T-helper 1 cell (primary cell): ENCODE results near the gene STARD7.
"Not testable (repeated sequence)": the region's sequence is repeated elsewhere in the genome, so short reads cannot be mapped to it uniquely, and the experiment has no call there.

Experiments used
- DNase-seq, 5 donors: peaks; one replicate each; pipeline ENCODE4 v3.0.0-alpha.2; 2012 to 2020

STARD7 gene

DNA sequence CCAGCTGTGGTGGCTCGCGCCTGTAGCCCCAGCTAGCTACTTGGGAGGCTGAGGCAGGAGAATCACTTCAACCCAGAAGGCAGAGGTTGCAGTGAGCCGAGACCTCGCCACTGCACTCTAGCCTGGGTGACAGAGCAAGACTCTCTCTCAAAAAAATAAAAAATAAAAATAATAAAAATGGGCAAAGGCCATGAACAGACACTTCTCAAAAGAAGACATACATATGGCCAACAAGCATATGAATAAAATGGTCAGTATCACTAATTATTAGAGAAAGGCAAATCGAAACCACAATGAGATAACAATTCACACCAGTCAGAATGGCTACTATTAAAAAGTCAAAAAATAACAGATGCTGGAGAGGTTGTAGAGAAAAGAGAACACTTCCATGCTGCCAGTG lies 48.3 kb downstream of the STARD7 start:
- not testable (repeated sequence) for DNase-seq

DNA sequence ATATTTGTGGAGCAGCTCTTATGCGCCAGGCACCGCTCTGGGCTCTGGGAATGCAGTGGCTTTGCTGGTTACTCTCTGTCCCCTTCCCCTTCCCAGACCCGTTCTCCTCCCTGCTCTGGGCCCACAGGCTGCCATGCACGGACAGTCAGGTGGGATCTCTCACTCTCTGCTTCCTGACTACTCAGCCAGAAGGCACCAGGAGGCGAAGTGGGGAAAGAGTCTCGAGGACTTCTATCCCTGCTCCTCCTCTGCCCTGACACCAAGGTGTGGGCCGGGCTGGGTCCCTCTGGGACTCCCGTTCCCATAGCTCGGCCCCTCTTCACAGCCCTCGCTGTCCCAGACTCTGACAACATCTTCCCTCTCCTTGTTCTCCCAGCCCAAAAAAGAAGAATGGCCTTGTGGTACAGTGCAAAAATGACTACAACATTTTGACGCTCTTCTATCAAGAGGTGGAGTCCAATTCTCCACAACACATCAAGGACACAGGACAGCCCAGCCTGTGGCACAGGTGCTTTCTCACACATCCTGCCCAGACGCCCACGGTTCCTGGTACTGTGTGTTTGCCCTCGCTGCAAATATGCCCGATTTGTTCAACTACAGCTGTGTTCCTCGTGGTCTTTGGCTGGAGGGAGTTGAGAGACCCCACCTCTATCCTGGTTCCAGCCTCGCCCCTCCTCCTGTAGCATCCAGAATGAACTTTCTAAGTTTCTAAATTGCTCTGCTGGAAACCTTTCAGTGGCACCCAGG lies 49.4 kb downstream of the STARD7 start:
- DNase-seq: peak in 1 of 5 donors; percentile 57

DNA sequence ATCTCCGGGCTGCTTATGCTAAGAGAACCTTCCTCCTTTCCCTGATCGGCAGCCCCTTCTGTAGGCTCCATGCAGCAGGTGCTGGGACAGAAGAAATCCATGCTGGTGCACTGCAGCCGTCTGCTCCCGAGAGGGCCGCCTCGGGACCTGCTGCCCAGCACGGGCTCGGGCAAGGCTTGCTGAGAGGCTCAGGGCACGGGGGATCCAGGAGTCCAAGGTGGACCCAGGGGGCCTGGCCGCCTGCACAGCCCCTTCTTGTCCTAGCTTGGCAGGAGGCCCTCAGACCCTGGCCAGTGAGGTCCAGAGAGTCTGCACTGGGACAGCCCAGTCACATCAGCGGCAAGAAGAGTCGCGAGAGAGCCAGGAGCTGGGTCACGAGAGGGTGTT lies 50.1 kb downstream of the STARD7 start:
- DNase-seq: no peak

DNA sequence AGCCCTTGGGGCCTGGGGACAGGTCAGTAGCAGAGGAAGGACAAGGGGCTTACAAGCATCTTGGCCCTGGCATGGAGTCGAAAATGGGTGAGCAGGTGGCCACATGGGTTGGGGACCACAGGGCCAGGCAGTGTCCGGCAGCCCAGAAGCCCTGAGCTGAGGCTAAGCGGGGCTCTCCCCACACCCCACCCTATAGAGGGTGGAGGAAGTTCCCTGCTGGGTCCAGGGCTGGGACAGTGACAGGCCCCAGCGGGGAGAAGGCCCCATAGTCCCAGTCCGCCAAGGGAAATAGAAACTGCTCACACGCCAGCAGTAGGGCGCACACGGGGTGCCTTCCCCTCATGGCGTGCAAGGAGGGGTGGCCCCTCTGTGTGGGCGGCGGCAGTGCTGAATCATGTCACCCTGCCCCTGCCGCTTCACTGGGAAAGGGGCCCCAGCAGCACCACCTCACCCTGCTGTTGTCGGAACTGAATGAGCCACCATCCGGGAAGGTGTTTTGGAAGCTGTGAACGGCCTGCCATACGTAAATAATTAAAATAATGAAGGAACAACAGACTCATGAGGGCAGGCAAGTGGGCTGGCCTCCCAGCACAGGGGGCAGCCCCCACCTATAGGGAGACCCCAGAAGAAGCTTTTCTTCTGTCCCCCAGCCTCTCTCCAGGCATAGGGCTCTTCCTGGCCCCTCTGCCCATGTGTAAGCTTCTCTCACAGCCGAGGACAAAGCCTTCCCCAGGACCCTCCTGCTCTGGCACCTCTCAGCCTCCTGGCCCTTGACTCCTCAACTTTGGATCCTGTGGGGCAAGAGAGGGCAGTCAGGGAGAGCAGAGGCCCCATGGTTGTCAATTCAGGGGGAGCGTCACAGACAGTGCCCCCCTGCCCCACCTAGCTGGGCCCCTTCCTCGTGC lies 50.7 kb downstream of the STARD7 start:
- DNase-seq: peak in 3 of 5 donors; percentile 49 to 86 (median 51)

DNA sequence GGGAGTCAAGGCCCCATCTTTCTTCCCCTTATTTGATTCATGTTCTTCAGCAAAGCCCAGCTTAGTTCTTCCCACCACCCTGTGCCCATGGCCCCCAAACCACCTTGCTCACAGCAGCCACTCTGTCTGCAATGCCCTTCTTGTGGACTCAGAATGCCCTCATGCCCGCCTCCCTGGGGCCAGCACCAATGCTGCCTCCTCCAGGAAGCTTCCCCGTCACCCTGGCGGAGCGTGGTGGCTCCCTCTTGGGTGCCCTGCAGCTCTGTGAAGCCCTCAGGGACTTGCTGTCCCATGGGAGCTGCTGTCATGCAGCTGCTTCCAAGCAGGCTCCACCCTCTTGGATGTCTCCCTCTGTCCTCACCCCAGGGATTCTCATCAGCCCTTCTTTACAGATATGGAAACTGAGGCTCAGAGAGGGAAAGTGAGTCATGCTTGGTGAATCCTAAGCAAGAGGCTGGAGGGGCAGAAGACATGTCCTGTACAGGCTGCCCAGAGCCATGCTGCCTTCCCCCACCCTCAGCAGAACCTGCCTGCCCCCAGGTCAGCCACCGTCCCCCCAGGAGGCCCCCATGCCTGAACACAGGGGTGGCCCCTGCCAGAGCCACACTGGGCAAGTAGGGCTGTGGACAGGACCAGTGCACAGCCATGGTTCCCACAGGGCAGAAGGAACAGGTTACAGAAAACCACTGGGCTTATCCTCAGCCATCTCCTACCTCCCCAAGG lies 51.5 kb downstream of the STARD7 start:
- DNase-seq: no peak

DNA sequence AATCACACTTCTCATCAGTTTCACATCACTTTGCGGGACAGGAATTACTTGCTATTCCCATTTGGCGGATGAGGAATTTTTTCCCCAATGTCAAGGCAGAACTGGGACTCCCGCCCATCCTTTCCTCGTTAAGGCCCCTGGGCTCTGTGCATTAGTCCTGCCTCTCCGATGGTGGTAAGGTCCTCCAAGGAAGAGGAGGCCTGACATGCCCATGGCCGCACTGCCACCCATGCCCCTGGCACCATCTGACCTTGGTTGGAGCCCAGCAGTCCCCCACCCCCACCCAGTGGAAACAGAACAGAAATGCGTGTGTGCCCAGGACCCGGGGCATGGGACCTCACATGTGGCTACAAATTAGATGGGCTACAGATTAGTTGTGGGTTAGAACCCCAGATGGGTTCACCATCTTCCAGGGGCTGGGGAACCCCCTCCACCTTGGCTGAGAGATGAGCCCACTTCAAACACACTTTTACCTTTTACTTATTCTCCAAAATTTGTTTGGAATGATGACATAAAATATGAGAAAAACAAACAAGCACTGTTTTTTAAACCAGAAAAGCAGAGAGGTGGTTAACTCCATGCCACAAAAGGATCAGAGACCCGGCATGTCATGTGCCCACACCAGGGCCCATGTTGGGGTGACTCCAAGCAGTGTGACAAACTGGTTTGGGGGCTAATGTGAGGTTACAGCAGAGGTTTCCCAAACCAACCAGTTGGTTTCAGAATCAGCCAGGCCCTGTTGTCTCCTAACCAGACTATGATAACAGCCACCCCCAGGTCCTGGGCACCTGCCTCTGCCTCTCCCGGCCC lies 52.4 kb downstream of the STARD7 start:
- peak in 1 of 5 donors; percentile 43 for DNase-seq

DNA sequence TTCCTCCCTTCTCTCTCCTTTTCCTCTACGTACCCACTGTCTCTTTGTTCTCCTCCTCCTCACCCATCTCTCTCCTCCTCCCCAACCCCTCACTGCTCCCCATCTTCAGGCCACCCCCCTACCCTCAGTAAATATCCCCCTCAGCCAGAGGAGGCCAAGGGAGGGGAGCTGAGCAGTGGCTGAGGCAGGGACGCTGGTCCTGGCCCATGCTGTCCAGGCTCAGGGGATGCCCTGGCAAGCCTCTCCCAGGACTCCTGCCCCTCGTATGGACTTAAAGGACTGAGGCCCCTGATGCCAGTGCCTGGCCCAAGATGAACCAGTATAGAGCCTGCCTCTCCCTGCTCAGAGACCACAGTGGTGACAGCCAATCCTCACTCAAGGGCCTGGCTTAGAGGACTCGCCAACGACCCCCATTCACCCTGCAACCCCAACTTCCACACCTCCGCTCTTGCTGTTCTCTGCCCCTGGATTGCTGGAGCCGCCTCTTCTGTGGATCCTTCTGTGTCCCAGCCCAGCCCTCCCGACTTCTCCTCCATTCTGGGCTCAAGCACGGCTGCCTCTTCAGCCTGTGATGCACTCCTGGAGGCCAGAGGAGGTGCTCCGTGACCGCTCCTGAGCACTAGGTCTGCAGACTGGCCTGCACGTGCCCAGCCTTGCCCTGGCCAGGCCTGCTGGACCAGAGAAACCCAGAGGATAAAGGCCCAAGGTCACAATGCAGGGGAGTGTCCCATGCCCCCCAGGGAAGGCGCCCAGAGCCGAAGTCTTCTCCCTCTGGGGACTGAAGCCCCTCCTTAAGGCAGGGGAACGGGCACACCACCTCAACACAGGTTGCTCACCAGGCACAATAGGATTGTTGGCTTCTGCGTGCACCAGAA lies 53.9 kb downstream of the STARD7 start:
- no peak for DNase-seq

DNA sequence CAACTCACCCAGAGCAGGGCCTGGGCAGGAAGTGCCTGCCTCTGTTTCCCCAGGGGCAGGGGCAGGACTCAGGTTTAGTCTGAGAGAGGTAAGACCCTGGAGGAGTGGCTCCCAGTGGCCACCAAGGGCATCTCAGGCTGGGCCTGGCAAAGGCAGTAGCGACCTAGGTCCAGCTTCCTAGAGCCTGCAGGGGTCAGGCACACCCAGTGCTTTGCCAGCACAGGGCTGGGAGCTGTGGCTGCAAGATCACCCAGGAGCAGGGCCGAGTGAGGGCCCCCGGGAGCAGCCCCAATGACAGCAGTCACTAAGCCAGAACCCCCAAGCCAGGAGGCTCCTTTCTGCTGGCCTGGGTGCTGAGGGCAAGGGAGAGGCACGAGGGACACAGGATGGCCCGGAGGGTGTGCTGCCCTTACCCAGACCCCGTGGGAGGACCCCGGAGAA lies 54.6 kb downstream of the STARD7 start:
- no peak for DNase-seq

DNA sequence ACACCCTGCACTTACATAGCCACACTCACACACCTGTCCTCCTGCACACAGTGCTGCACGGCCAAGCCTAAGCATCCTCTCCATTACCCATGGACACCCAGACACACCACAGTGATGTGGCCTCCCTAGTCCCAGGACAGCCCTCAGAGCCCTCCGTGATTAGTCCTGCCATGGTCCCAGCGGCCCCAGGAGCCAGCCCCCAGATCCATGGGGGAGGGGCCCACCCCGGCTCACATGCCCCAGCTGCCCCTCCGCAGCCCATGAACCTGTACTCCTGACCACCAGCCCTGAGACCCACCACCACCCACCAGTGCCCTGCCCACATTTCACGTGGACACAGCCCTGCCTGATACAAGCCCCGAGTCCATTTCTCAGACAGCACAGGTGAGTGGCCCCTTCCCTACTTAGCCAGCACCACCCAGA lies 55.3 kb downstream of the STARD7 start:
- DNase-seq: no peak

DNA sequence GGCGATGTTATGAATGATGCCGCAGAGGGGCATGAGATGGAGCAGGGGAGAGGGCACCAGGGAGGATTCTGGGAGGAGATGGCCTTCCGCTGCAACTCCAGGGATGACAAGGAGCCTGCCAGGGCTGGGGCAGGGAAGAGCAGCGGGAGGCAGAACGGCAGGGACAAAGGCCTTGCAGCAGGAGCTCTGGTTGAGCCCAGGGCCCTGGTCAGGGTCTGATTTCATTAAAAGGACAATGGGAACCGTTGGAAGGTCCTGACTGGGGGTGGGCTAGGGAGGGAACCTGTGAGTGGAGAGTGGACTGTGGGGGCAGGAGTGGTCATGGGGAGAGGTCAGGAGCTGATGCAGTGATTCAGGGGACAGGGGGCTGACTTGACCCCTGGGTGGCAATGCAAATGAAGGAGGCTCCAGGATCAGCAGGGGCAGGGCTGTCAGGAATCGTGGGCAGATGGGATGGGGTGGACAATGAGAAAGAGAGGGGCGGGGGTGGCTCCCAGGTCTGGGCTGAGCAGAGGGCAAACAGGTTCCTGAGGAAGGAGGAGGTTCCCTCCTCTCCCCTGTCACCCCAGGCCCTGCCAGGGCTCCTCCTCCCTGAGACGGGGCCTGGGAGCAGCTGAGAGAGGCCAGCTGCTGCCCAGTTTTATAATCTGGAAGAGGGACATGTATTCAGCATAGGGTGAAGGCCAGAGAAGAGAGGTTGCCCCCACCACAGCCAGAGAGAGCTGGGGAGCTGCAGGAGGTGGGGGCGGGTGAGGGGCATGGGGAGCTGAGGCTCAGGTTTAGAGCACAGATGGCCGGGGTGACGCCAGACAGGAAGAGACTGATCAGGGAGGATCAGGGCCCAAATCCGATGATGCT lies 56.1 kb downstream of the STARD7 start:
- DNase-seq: no peak

DNA sequence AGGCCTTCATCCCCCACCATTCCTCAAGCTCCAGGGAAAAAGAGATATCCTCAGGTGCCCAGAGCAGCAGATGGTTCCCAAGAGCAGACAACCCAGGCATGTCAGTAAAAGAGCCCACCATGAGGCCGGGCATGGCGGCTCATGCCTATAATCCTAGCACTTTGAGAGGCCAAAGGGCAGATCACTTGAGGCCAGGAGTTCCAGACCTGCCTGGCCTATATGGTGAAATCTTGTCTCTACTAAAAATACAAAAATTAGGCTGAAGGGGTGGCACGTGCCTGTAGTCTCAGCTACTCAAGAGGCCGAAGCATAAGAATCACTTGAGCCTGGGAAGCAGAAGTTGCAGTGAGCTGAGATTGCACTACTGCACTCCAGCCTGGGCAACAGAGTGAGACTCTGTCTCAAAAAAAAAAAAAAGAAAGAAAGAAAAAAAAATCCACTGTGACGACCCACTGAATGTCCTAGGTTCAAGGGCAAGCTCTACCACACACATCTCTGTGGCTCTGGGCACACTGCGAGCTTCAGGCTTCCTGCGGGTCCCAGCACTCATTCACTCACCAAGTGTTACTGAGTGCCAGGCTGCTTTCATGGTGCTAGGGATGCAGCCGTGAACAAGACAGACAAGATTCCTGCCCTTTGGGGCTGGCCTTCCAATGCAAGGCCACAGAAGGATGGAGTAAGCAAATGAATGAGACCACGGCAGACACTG lies 56.9 kb downstream of the STARD7 start:
- DNase-seq: no peak

DNA sequence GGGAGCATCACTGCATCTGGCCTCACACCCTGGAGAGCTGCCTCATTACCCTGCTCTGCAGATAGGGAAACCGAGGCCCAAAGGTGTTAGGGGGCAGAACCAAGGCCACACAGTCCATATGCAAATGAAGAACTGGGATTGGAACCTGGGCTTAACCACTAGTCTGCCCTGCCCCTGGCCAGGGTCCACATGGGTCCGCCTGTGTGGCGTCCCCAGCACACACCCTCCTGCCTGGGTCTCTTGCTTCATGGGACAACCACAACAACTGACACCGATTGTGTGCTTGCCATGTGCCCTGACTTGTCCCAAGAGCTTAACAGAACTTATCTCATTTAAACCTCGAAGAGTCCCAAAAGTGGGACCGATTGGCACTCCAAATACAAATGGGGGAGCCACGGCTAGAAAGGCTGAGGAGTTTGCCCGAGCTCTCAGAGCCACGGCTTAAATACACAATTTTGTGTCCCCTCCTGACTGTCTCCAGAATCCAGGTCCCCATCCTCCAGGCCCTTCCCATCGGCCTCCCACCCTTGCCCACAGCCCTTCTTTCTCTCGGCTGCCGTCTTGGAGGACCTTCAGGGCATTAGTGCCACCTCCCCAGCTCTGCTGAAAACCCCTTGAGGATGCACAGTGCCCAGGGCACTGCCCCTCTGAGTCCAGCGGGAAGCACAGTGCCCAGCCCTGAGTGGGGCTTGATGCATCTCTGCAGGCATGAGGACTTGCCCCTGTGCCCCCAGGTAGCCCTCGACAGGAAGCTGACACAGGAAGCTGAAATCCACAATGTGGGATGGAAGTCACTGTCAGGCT lies 57.6 kb downstream of the STARD7 start:
- DNase-seq: no peak

DNA sequence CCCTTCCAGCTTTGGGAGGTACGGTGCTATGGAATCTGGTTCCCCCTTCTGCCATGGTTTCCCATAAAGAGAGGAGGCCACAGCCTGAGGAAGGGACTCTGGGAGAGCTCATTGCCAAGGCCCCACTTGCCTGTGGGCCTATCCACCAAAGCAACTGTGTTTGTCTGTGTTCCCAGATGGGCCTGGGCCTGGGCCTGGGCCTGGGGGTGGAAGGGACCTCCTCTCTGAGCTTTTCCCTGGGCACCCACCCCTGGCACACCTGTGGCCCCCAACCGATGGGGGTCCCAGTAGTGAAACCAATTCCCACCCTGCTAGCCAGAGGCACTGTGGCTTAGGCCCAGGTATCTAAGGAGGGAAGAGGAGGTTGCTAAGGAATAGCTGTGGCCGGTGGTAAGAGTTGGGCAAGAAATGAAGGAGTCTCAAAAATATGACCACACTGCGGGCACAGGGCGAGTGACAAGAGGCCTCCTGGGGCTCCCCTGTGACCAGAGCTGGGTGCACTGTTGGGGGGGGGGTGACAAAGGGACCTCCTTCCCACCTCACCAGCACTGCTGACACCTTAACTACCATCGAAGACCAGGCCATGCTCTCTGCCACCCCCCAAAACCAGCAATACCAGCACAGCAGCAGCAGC lies 58.5 kb downstream of the STARD7 start:
- no peak for DNase-seq

DNA sequence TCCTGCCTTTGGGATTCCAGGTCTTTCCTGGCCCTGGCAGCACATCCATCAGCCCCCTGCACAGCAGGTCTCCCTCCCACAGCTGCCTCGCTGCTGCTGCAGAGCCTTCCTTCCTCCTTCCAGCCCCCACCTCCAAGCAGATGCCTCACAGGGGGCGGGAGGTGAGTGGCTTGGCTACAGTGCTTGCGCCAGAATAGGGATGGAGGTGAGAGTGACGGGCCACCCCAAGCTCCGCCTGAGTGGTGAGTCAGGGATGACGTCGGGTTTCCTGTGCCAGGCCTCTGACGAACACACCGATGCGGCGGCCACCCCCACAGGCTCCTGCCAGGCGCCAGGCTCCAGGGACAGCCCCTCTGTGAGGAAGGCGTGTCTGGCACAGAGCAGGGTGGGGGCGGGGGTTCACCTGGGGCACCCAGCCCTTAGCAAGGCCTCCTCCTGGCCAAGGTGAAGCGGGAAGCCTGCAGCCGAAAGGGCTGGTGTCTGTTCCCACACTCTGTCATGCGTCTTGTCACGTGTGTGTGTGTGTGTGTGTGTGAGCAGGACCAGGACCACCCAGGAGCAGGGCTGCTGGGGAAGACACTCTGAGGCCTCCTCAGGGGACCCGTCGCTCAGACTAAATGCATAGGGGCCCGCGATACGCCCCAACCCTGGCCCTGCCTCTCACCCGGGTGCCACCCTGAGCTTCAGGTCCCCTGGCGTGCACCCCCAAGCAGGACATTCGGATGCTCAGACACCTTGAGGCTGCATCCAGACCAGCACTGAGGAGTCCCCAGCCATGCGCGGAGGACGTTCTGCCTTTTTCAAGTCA lies 60.0 kb downstream of the STARD7 start:
- DNase-seq: peak; percentile 96 to 97 (median 97)

DNA sequence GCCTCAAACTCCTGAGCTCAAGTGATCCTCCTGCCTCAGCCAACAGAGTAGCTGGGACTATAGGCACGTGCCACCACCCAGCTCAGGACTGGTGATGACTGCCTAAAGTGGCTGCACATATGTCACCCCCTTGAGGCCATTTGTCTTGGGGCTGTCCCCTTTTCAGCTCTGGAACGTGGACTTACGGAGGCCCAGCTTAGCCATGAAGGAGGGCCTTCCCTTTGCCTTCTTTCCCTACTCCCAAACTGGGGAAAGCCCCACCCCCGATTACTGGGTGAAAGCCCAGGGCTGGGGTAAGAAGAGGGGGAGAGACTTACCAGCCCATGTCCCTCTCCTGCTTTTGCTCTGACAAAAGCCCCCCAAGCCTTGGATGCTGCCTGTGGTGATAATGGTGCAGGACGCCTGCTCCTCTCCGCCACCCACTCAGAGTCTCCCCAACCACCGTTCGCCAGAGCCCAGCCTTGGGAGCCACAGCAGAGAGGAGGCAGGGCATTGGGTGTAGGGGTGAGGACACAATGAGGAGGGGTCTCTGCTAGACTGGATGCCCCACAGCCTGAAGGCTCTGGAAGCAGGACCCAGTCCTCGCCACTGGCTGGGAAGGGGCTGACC lies 60.9 kb downstream of the STARD7 start:
- DNase-seq: peak in 2 of 5 donors; percentile 17 to 32

DNA sequence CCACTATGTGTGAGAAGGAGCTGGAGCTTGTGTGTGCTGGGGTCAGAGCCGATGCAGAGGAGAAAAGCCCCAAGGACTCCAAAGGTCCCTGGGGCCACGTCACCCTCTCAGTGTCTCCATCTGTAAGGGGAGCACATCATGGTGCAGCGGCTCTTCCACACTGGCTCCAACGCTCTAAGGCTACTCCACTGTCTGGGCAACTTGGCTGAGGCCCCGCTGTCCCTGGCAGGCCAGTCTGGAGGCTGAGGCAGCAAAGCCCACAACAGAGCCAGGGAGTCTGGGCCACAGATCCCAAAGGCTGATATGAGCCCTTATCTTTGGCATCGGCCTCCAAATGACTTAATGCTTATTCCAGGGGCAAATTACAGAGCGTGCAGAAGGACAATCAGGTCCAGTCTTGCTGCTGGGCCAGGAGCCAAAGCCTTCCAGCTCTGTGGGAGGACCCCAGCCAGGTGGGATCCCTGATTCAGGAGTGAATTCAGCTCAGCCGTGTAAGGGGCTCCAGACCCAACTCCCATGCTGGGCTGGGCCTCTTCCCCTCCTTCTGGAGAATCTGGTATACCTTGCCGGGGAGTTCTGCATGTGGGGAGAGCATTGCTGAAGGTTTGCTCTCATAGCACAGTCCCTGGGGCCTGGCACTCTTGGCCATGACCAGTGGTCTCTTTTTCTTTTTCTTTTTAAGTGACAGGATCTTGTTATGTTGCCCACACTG lies 61.6 kb downstream of the STARD7 start:
- peak in 3 of 5 donors; percentile 22 to 30 (median 29) for DNase-seq
